H1 (cell line): Measurements from ENCODE around the gene CDC14B. TPM values are rescaled to one million over a fixed set of nuclear protein-coding genes. Genes with fewer than 3 reads are reported as not detected.

Experiments
- CTCF ChIA-PET: fragments of 300-600 bp; sonication (Branson Sonifier 250); formaldehyde crosslinking; loops from one replicate; lab custom pipeline; 2021; ENCODE audit not compliant: partially characterized antibody; lab: Charles Lee
- POLR2A ChIA-PET: fragments of 300-600 bp; sonication (Branson Sonifier 250); formaldehyde crosslinking; loops from one replicate; lab custom pipeline; 2021; ENCODE audit warnings: inconsistent platforms; ENCODE audit not compliant: partially characterized antibody; lab: Charles Lee
- DNase-seq, 2 experiments: peaks; one replicate each; pipeline versions ENCODE4 v3.0.0 to v3.0.0-alpha.2; 2010 to 2022; ENCODE audit warnings: low spot score in 2 of 2, low read depth in 1 of 2, mixed read lengths in 1 of 2
- FAIRE-seq: peaks from 2 replicates; lab custom pipeline; 2011; peaks lifted over from hg19 to GRCh38; lab: Jason Lieb, UNC
- H2AFZ ChIP-seq: 2 replicates; pipeline ENCODE4 v1.8.1; 2012; ENCODE audit warnings: low read length, inconsistent platforms
- H2AK5ac ChIP-seq: 2 replicates; pipeline ENCODE4 v1.6.1; 2013; ENCODE audit warnings: low read depth, low read length
- H2BK120ac ChIP-seq: replicated peaks from 2 replicates; pipeline ENCODE3; 2013; ENCODE audit warnings: low read depth, low read length, inconsistent platforms
- H2BK12ac ChIP-seq: 2 replicates; pipeline ENCODE4 v1.6.1; 2013; ENCODE audit warnings: low read depth, low read length
- H2BK15ac ChIP-seq: 2 replicates; pipeline ENCODE4 v1.6.1; 2013; ENCODE audit warnings: low read length
- H2BK20ac ChIP-seq: 2 replicates; pipeline ENCODE4 v1.6.1; 2013; ENCODE audit warnings: low read length
- H2BK5ac ChIP-seq: 2 replicates; pipeline ENCODE4 v1.6.1; 2013; ENCODE audit warnings: low read depth, low read length
- H3K14ac ChIP-seq: 2 replicates; pipeline ENCODE4 v1.6.1; 2013; ENCODE audit warnings: inconsistent platforms; ENCODE audit not compliant: insufficient read length
- H3K18ac ChIP-seq: 2 replicates; pipeline ENCODE4 v1.6.1; 2013; ENCODE audit warnings: low read length; ENCODE audit errors: extremely low read depth
- H3K23ac ChIP-seq: 2 replicates; pipeline ENCODE4 v1.6.1; 2013; ENCODE audit warnings: inconsistent platforms; ENCODE audit not compliant: insufficient read length
- H3K23me2 ChIP-seq: 2 replicates; pipeline ENCODE4 v1.6.1; 2013; ENCODE audit warnings: low read depth, low read length
- H3K27ac ChIP-seq: 2 replicates; pipeline ENCODE4 v1.6.1; 2011; ENCODE audit warnings: low read depth, low read length, inconsistent platforms
- H3K27me3 ChIP-seq, 4 experiments: replicated peaks in 1 of 4; 1 replicate in 1 of 4; 2 replicates in 3 of 4; pipeline versions ENCODE4 v1.6.1 to v1.8.1; 2011 to 2013; ENCODE audit warnings: low read length in 3 of 4, mild to moderate bottlenecking in 3 of 4, inconsistent platforms in 2 of 4, mixed read lengths in 2 of 4, moderate library complexity in 1 of 4; ENCODE audit not compliant: control insufficient read depth in 3 of 4, insufficient read depth in 3 of 4; ENCODE audit errors: extremely low read depth in 1 of 4
- H3K36me3 ChIP-seq, 4 experiments: 2 replicates each; pipeline versions ENCODE4 v1.6.1 to v1.8.1; 2011 to 2013; ENCODE audit warnings: mild to moderate bottlenecking in 4 of 4, low read length in 3 of 4, moderate library complexity in 2 of 4, control low read depth in 1 of 4, inconsistent platforms in 1 of 4; ENCODE audit not compliant: insufficient read depth in 4 of 4, control insufficient read depth in 2 of 4
- H3K4ac ChIP-seq: replicated peaks from 2 replicates; pipeline ENCODE3; 2013; ENCODE audit warnings: low read length, low read depth, mixed read lengths, inconsistent platforms; ENCODE audit not compliant: insufficient read length
- H3K4me1 ChIP-seq, 4 experiments: replicated peaks in 1 of 4; 1 replicate in 1 of 4; 2 replicates in 3 of 4; pipeline versions ENCODE4 v1.6.1 to v1.8.1; 2011 to 2013; ENCODE audit warnings: low read length in 3 of 4, inconsistent platforms in 2 of 4, mixed read lengths in 1 of 4; ENCODE audit not compliant: insufficient read depth in 4 of 4, control insufficient read depth in 3 of 4
- H3K4me2 ChIP-seq, 2 experiments: 2 replicates each; pipeline versions ENCODE4 v1.6.1 to v1.8.1; 2011 to 2013; ENCODE audit warnings: low read depth in 2 of 2, low read length in 2 of 2, control low read depth in 1 of 2, inconsistent platforms in 1 of 2, mild to moderate bottlenecking in 1 of 2; ENCODE audit not compliant: insufficient read depth in 1 of 2
- H3K4me3 ChIP-seq, 4 experiments: fragments of 200-600, 300-600 bp in 1 of 4; sonication (generic), shearing (Covaris generic), sonication (Bioruptor Twin) in 1 of 4; 2 replicates each; pipeline versions ENCODE4 v1.5.1 to v1.8.1; 2011 to 2016; ENCODE audit warnings: low read length in 4 of 4, low read depth in 3 of 4, control low read depth in 2 of 4, inconsistent platforms in 2 of 4, mild to moderate bottlenecking in 2 of 4, mixed read lengths in 1 of 4, moderate library complexity in 1 of 4; ENCODE audit not compliant: insufficient read depth in 2 of 4; ENCODE audit errors: extremely low read depth in 1 of 4
- H3K56ac ChIP-seq: replicated peaks from 2 replicates; pipeline ENCODE3; 2013; ENCODE audit warnings: low read depth, mild to moderate bottlenecking, mixed read lengths, low read length, inconsistent platforms; ENCODE audit not compliant: insufficient read length
- H3K79me1 ChIP-seq: 2 replicates; pipeline ENCODE4 v1.6.1; 2013; ENCODE audit warnings: low read depth, low read length, control low read depth
- H3K79me2 ChIP-seq, 2 experiments: 2 replicates each; pipeline versions ENCODE4 v1.6.1 to v1.8.1; 2012 to 2013; ENCODE audit warnings: low read length in 2 of 2, mild to moderate bottlenecking in 2 of 2, inconsistent platforms in 1 of 2; ENCODE audit not compliant: insufficient read depth in 2 of 2, control insufficient read depth in 1 of 2
- H3K9ac ChIP-seq, 4 experiments: replicated peaks in 1 of 4; 1 replicate in 1 of 4; 2 replicates in 3 of 4; pipeline versions ENCODE4 v1.6.1 to v1.8.1; 2011 to 2013; ENCODE audit warnings: low read depth in 3 of 4, low read length in 3 of 4, control low read depth in 2 of 4, mild to moderate bottlenecking in 2 of 4, moderate library complexity in 2 of 4, inconsistent platforms in 1 of 4; ENCODE audit errors: extremely low read depth in 1 of 4
- H3K9me3 ChIP-seq, 2 experiments: 2 replicates each; pipeline versions ENCODE4 v1.6.1 to v1.8.1; 2012 to 2013; ENCODE audit warnings: mild to moderate bottlenecking in 2 of 2, moderate library complexity in 2 of 2, control low read depth in 1 of 2, inconsistent platforms in 1 of 2, low read depth in 1 of 2, low read length in 1 of 2, mixed read lengths in 1 of 2; ENCODE audit not compliant: insufficient read depth in 2 of 2
- H4K20me1 ChIP-seq, 2 experiments: replicated peaks in 1 of 2; 2 replicates each; pipeline versions ENCODE3 to v1.8.1; 2011 to 2013; ENCODE audit warnings: inconsistent platforms in 2 of 2, low read length in 2 of 2, mild to moderate bottlenecking in 1 of 2; ENCODE audit not compliant: insufficient read depth in 2 of 2, control insufficient read depth in 1 of 2
- H4K5ac ChIP-seq: 2 replicates; pipeline ENCODE4 v1.6.1; 2013; ENCODE audit warnings: low read length, low read depth, mixed read lengths, inconsistent platforms; ENCODE audit not compliant: insufficient read length
- H4K8ac ChIP-seq: 2 replicates; pipeline ENCODE4 v1.8.0; 2013; ENCODE audit warnings: mild to moderate bottlenecking, moderate library complexity, low read length, inconsistent platforms; ENCODE audit not compliant: insufficient read depth; ENCODE audit errors: extremely low read depth
- H4K91ac ChIP-seq: replicated peaks from 2 replicates; pipeline ENCODE3; 2013; ENCODE audit warnings: low read length, mixed read lengths, inconsistent platforms; ENCODE audit not compliant: insufficient read length
- KDM4A ChIP-seq: IDR thresholded peaks from one replicate; pipeline ENCODE4 v1.7.1; 2012; ENCODE audit warnings: low read depth, mild to moderate bottlenecking, moderate library complexity, low read length, inconsistent platforms; ENCODE audit not compliant: severe bottlenecking
- RAD21 ChIP-seq, 2 experiments: IDR thresholded peaks in 1 of 2; conservative IDR thresholded peaks in 1 of 2; 2 replicates each; pipeline ENCODE4 v1.6.1; 2011; ENCODE audit warnings: low read depth in 2 of 2, low read length in 2 of 2, improper control_type of control experiment in 1 of 2, inconsistent platforms in 1 of 2, mild to moderate bottlenecking in 1 of 2, moderate library complexity in 1 of 2
- SRF ChIP-seq: IDR thresholded peaks from 2 replicates; pipeline ENCODE4 v1.6.1; 2011; ENCODE audit warnings: mild to moderate bottlenecking, low read depth, low read length, moderate library complexity
- TBP ChIP-seq: IDR thresholded peaks from 2 replicates; pipeline ENCODE4 v1.6.1; 2011; ENCODE audit warnings: low read depth, low read length, improper control_type of control experiment
- WGBS, 2 experiments: shearing (Covaris generic) in 1 of 2; methylation state at CpG; one replicate each; pipeline versions ENCODE4 v1.1.6 to v1.1.7; 2013 to 2015; ENCODE audit warnings: low lambda C conversion rate in 2 of 2, mixed read lengths in 2 of 2, inconsistent platforms in 1 of 2, low coverage in 1 of 2, missing lambda C conversion rate in 1 of 2; ENCODE audit not compliant: insufficient replicate concordance in 2 of 2, insufficient coverage in 1 of 2, insufficient read length in 1 of 2; ENCODE audit errors: extremely low coverage in 1 of 2, missing lambda C conversion rate in 1 of 2; 5-methylcytosine and 5-hydroxymethylcytosine counted together
- polyA plus RNA-seq, 7 experiments: library from polyadenylated mRNA; depleted of rRNA in 3 of 7; stranded (reverse) in 5 of 7; unstranded in 2 of 7; fragments of >200 nt in 5 of 7; fragments of 200-250 nt in 2 of 7; gene quantifications; 1 replicate in 5 of 7; 2 replicates in 1 of 7; 4 replicates in 1 of 7; pipeline versions ENCODE4 v1.2.1 to v1.2.3, GENCODE V29; 2011 to 2013; ENCODE audit warnings: missing spikeins in 2 of 7, mixed read lengths in 2 of 7
- total RNA-seq: library from RNA; stranded (reverse); fragmentation: NEBNext Ultra II Directional; extraction: Animal tissue kit (Norgen Biotek cat#: 25700); gene quantifications from 2 replicates; pipeline ENCODE4 v1.2.1, GENCODE V29; 2021

CDC14B gene
- total and polyA plus RNA-seq, 2 of the 8 experiments (the other 6 are each of a cell fraction or from before 2014, with no cell fraction given): 17.2 to 44.6 TPM

DNA sequence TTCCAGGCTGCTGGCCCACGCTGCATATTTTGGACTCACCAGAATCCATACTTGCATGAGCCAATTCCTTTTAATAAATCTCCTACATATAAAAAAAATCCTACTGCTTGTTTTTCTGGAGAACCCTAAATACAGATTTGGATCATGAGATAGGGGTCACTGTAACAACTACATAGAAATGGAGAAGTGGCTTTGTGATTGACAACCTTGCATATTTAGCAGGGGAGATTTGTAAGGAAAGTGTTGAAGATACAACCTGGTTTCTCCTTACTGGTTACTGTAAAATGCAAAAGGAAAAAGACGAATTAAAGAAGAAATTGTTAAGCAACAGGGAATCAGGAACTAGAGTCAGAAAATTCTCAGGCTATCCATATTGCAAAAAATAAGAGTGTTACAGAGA lies 94.9 kb downstream of the CDC14B start:
- Histone ChIP-seq H3K79me2 (no peaks in the 10 kb centered on the region), H3K36me3 (peaks cover 0 to 10% (median 4%) of the 10 kb centered on the region in 4 experiments; a peak in 2 of 8 replicates), H3K27me3 (no peaks in the 10 kb centered on the region), H3K23ac (no peak overlapping the region), H3K56ac (no peak overlapping the region), H2BK15ac (no peak overlapping the region), H2BK5ac (no peak overlapping the region), H4K20me1 (no peaks in the 10 kb centered on the region), H3K23me2 (no peaks in the 10 kb centered on the region), H2BK12ac (no peak overlapping the region), H4K5ac (no peak overlapping the region), H2AK5ac (no peak overlapping the region), H3K4me1 (no peaks in the 10 kb centered on the region), H2BK20ac (no peak overlapping the region), H2BK120ac (no peak overlapping the region), H3K27ac (no peak overlapping the region), H3K9me3 (no peaks in the 10 kb centered on the region), H4K91ac (no peak overlapping the region), H3K18ac (no peak overlapping the region), H2AFZ (no peak overlapping the region), H3K79me1 (no peaks in the 10 kb centered on the region), H3K4ac (no peak overlapping the region), H4K8ac (no peak overlapping the region), H3K4me2 (no peak overlapping the region), H3K14ac (no peak overlapping the region), H3K4me3 (no peak overlapping the region), H3K9ac (no peak overlapping the region)
- ChIA-PET POLR2A (no interaction called here), CTCF (no interaction called here)
- DNase-seq: no peak
- 82% methylated on average over 2 of the region's 2 CpGs; no CpG with 5 or more reads in 1 of the 2 experiments for WGBS, 2 experiments
- TF ChIP-seq KDM4A (no peak), RAD21 (IDR thresholded peaks at IDR 0.05 in 1 of 2, conservative IDR thresholded peaks at IDR 0.05 in 1 of 2; ENCODE audit: low read depth in 2 of 2, low read length in 2 of 2) (no peak), SRF (no peak), TBP (no peak)
- no peak for FAIRE-seq
